ENCODE data around the gene GJB4.
"Not testable (repeated sequence)": the region's sequence is repeated elsewhere in the genome, so short reads cannot be mapped to it uniquely, and the experiment has no call there.

GJB4 gene

GRCh38 chr1:34759503-34760357, at the start of gene GJB4:
GJB4 (plus strand) TSS chr1:34759740; CDS start chr1:34761255, 1,515 bp downstream.
- DNase-seq, result no peak

- no peak for DNase-seq
These were observed 48.7 kb upstream of the GJB4 start for GRCh38 chr1:34710812-34711211.

GRCh38 chr1:34711485-34711884, 48.1 kb upstream of the GJB4 start:
- no peak for DNase-seq

GRCh38 chr1:34712007-34712688, 47.4 kb upstream of the GJB4 start:
- no peak for DNase-seq

- DNase-seq, result no peak
These were observed 46.1 kb upstream of the GJB4 start for GRCh38 chr1:34713443-34713842.

DNA sequence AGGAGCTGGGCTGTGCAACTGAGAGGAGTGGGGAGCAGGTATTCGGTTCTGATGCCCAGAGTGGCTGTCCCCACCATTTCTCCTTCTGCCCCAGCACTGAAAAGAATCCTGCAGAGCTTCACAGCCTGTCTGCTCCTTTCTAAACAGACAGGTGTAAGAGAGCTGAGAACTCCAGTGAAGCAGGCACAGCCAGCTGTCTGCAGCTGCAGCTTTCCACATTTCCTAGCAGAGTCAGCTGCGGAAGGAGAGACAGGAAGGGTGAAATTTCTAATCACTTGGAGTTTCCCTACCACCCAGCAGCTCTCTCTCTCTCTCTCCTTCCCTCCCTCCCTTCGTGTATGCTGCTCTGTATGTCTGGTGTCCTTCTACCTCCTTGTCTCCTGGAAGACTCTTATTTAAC, 45.2 kb upstream of the GJB4 start:
- DNase-seq, result no peak

GRCh38 chr1:34715139-34715538, 44.4 kb upstream of the GJB4 start:
- no peak for DNase-seq

GRCh38 chr1:34721241-34721640, 38.3 kb upstream of the GJB4 start:
- no peak for DNase-seq

GRCh38 chr1:34721646-34722355, 37.7 kb upstream of the GJB4 start:
- no peak for DNase-seq

DNA sequence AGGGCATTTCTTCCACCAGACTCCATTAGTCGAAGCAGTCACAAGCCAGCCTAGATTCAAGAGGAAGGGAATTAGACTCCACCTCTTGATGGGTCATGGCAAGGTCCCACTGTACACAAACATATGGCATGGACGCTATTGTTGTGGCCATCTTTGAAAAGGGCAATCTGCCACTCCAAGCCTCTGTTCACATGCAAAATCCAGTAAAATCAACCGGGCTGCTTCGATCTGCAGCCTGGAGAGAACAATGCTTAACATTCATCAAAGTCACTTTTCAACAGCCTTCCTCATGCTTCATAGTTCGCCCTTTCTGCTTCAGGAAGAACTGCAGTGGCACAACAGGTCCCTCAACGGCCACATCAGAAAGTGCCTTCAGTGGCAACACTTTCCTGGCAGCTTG, 32.7 kb upstream of the GJB4 start:
- no peak for DNase-seq

DNA sequence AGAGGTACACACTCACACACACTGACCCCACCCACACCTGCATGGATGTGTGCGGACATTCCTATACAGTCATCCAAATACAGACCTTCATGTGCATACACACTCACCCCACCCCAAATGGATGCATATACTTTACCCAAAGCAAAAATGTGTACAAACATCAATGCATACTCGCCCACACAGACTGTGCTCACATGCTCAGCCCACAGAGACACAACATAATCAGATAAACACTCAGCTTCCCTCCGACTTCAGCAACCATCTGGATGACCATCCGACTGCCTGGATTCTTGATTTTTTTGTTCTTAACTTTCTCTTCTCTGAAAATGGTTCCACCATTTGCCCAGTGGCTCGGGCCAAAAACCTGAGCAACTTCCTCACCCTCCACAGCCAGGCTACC, 29.1 kb upstream of the GJB4 start:
- no peak for DNase-seq

GRCh38 chr1:34732831-34733230, 26.7 kb upstream of the GJB4 start:
- DNase-seq, result not testable (repeated sequence)

GRCh38 chr1:34736692-34737091, 22.8 kb upstream of the GJB4 start:
- DNase-seq, result no peak

DNA sequence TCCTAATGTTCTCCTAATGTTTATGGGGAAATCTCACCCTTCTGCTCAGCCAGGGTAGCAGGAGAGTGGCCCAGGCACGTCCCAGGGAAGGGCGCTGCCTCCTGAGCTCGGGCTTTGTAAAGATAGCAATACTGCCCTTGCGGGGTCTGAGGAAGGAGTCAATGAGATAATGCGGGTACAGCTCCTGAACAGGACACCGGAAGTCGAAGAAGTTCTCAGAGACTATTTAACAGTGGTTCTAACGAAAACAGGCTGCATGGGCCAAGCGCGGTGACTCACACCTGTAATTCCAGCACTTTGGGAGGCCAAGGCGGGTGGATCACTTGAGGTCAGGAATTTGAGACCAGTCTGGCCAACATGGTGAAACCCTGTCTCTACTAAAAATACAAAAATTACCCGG, 22.3 kb upstream of the GJB4 start:
- not testable (repeated sequence) for DNase-seq

DNA sequence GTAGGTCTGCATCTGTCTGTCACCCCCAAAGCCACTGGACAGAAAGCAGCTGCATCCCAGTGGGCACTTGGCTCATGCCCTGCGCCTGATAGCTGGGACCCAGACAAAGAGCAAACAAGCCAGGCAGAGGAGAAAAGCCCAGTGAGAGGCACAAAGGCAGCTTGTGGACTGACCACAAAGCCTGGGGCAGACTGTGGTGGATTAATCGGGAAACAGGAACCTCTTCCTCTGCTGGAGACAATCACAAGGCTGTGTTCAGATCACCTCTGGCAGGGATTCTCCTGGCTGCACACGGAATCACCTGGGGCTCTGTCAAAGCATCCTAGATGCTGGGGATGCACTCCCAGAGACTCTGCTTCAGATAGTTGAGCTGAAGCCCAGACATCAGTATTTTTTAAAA, 19.9 kb upstream of the GJB4 start:
- DNase-seq, result no peak

GRCh38 chr1:34740161-34740868, 19.2 kb upstream of the GJB4 start:
- peak; percentile 38 for DNase-seq

GRCh38 chr1:34742667-34743270, 16.8 kb upstream of the GJB4 start:
- DNase-seq, result peak; percentile 86

DNA sequence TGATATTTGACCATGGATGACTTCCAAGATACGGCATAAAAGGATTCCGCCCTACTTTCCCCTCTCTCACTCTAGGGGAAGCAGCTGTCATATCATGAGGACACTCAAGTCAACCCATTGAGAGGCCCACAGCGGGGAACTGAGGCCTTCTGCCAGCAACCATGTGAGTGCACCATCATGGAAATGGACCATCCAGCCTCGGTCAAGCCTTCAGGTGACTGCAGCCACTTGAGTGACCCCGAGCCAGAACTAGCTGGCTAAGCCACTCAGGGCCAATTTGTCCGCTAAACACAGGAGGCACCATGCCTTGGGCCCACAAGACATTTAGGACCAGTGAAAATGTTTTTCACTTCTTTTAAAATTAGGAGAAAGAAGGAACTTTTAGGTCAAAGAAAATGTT, 15.8 kb upstream of the GJB4 start:
- no peak for DNase-seq

- DNase-seq, result no peak
These were observed 14.7 kb upstream of the GJB4 start for GRCh38 chr1:34744851-34745250.

GRCh38 chr1:34745666-34746065, 13.9 kb upstream of the GJB4 start:
- DNase-seq, result no peak

- DNase-seq, result no peak
These were observed 13.4 kb upstream of the GJB4 start for GRCh38 chr1:34746101-34746500.

DNA sequence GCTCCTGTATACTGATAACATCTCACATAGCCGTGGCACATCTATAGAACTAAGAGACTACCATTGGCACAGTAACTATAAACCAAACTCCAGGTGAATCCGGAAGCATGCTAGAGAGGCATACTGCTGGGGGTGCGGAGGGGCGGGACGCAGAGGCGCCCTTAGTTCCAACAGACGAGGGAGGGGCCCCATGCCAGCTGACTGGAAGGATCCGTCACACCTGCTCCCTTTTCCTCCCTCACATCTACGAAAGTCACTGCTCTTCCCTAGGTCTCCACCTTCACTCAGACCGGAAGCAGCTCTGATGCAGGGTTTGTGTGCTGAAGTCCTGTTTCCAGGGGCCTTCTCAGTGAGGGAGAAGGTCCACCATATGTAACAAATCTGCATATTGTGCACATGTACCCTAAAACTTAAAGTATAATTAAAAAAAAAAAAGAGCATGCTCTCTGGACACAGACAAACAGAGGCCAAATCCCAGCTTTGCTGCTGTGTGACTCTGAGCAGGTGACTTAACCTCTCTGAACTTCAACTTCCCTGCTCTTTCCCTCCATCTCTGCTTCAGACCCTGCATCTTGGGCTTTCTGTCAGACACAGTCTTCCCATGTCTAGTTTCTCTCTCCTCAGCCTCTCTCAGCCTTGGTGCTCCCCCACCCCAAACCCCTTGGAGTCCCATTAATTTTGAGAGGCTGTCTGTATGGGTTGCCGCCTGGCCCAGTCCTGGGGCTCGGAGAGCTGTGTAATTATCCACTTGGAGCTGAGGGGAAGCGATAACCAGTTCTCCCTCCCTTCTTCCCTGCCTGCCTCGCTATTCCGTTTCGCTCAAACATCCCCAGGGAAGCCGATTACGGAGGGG, 12.5 kb upstream of the GJB4 start:
- no peak for DNase-seq

Data from RPMI8226 (cell line).